ENCODE results near the gene VWA3B.

GRCh38 chr2:98160554-98160953 lies 73.6 kb downstream of the VWA3B start:
- TF ChIP-seq CTCF (IDR thresholded peaks at IDR 0.05) (no peak), POLR2A (IDR thresholded peaks at IDR 0.05) (no peak)

Data from esophagus squamous epithelium (tissue), 4 donors.